ENCODE data around the gene FAM120A.

FAM120A gene

GRCh38 chr9:93447655-93448054, 3.8 kb upstream of the FAM120A start:
- no peak for DNase-seq

- DNase-seq, result peak; percentile 22
Observed at GRCh38 chr9:93451849-93452709, 594 bp downstream of the FAM120A start.

GRCh38 chr9:93452710-93453046, 1.2 kb downstream of the FAM120A start:
- DNase-seq, result no peak

GRCh38 chr9:93453047-93453914, 1.8 kb downstream of the FAM120A start, which contains the start of gene FAM120AOS:
Gene FAM120AOS (minus strand): TSS chr9:93453581. CDS start chr9:93452709, 872 bp downstream.
- peak; percentile 72 for DNase-seq

- DNase-seq, result no peak
Observed at GRCh38 chr9:93456022-93456421, 4.5 kb downstream of the FAM120A start.

GRCh38 chr9:93456504-93456903, 5.0 kb downstream of the FAM120A start:
- no peak for DNase-seq

GRCh38 chr9:93457006-93457405, 5.5 kb downstream of the FAM120A start:
- DNase-seq, result no peak

GRCh38 chr9:93458712-93459111, 7.2 kb downstream of the FAM120A start:
- no peak for DNase-seq

GRCh38 chr9:93459432-93459847, 8.0 kb downstream of the FAM120A start:
- no peak for DNase-seq

GRCh38 chr9:93460689-93461413, 9.4 kb downstream of the FAM120A start:
- no peak for DNase-seq

- no peak for DNase-seq
Observed at GRCh38 chr9:93461414-93461743, 9.9 kb downstream of the FAM120A start.

GRCh38 chr9:93461821-93462220, 10.3 kb downstream of the FAM120A start:
- no peak for DNase-seq

GRCh38 chr9:93463638-93464248, 12.3 kb downstream of the FAM120A start:
- no peak for DNase-seq

- DNase-seq, result no peak
Observed at GRCh38 chr9:93464395-93464794, 12.9 kb downstream of the FAM120A start.

GRCh38 chr9:93464876-93465275, 13.4 kb downstream of the FAM120A start:
- no peak for DNase-seq

GRCh38 chr9:93465855-93466254, 14.4 kb downstream of the FAM120A start:
- DNase-seq, result no peak

- DNase-seq, result no peak
Observed at GRCh38 chr9:93466416-93467061, 15.1 kb downstream of the FAM120A start.

GRCh38 chr9:93467062-93467416, 15.6 kb downstream of the FAM120A start:
- no peak for DNase-seq

- no peak for DNase-seq
Observed at GRCh38 chr9:93467462-93467861, 16.0 kb downstream of the FAM120A start.

GRCh38 chr9:93468763-93469456, 17.4 kb downstream of the FAM120A start:
- no peak for DNase-seq

GRCh38 chr9:93470391-93470790, 18.9 kb downstream of the FAM120A start:
- DNase-seq, result no peak

GRCh38 chr9:93471124-93471523, 19.6 kb downstream of the FAM120A start:
- no peak for DNase-seq
